Renal pelvis (tissue), 4 donors: ENCODE data around the gene PLEKHM2. TPM values are rescaled to one million over a fixed set of nuclear protein-coding genes. Genes with fewer than 3 reads are reported as not detected.

Experiments
- DNase-seq: peaks from one replicate; pipeline ENCODE4 v3.0.0-alpha.2; 2013
- polyA plus RNA-seq, 3 donors: library from polyadenylated mRNA; unstranded; fragments of 120-200 nt; gene quantifications; one replicate each; pipeline ENCODE4 v1.2.1, GENCODE V29; 2013; ENCODE audit not compliant: insufficient read length in 3 of 3

PLEKHM2 gene
- polyA plus RNA-seq, 3 donors: 49.5 to 51.4 (median 51.1) TPM

- no peak for DNase-seq
Observed at GRCh38 chr1:15757016-15757543, 73.0 kb downstream of the PLEKHM2 start.

DNA sequence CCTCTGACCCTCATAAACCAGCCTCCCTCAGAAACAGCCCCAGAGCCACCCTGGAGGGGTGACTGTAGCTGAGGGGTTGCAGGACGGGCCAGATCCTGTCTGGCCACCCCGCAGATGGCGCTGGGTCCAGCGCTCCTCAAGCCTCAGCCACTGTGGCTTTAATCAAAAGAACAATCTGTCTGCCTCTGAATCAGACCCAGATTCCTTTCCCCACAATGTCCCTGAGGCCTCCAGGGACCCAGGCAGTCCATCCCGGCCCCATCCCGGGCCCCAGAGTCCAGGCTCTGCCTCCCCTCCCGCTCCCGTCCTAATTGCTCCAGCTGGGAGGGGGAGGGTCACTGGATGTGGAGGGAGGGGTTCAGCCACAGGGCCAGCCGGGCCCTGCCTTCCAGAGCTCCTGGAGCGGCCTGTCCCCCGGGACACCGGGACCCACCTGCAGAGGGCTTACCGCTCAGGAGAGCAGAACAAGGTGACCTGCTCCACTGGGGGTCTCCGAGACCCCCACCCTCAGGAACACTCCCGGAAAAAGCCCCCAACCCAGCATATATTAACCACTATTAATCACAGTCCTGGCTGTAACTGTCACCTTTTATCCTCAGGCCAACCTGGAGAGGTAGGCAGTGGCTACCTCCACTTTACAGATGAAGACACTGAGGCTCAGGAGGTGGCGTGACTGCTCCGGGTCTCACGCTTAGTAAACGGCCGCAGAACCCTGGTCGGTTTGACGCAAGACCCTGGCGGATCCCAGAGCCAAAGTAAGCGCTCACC lies 73.6 kb downstream of the PLEKHM2 start:
- DNase-seq: no peak

DNA sequence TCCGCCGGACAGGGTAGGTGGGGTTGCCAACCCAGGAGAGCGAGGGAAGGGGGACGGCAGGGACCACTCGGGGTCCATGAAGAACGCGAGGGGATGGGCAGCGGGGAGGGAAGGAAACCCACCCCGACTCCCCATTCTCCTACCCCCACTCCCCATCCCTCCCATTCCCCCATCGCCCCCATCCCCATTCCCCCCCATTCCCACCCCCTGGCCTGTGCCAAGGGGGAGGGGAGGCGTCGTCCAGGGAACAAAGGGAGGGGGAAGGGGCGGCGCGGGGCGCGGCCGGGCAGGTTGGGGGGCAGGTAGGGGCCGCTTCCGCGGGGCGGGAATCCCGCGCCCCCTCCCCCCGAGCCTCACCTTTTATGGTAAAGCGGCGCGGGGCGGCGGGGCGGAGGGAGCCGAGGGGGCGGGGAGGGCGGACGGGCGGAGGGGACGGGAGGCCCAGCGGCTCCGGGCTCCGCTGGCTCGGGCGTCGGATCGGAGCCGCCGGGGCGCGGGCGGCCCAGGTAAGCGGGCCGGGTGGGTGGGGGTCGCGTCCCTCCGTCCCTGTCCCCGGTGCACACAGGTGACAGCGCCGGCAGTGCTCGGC lies 74.3 kb downstream of the PLEKHM2 start, which contains the start of gene FBLIM1:
TSS of gene FBLIM1 (plus strand) at position 453 of the 589 bp plus-strand sequence. CDS start 6,189 bp downstream, outside the sequence.
- no peak for DNase-seq

GRCh38 chr1:15758953-15759661 lies 75.0 kb downstream of the PLEKHM2 start:
- DNase-seq: no peak

- peak; percentile 75 for DNase-seq
Observed at GRCh38 chr1:15760520-15761211, 76.5 kb downstream of the PLEKHM2 start.

- DNase-seq: no peak
Observed at GRCh38 chr1:15761366-15762128, 77.4 kb downstream of the PLEKHM2 start.

GRCh38 chr1:15762546-15762945 lies 78.4 kb downstream of the PLEKHM2 start:
- no peak for DNase-seq

- no peak for DNase-seq
Observed at GRCh38 chr1:15764269-15764764, 80.2 kb downstream of the PLEKHM2 start.

DNA sequence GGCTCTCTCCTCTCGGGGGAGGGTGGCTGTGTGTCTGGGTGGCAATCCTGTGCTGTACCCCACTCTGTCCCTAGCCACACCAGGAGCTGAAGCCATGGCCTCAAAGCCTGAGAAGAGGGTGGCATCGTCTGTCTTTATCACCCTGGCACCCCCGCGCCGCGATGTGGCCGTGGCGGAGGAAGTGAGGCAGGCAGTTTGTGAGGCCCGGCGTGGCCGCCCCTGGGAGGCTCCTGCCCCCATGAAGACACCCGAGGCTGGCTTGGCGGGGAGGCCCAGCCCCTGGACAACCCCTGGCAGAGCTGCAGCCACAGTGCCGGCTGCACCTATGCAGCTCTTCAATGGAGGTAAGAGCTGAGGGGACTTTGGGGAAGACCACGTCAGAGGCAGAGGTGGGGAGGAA lies 80.8 kb downstream of the PLEKHM2 start:
- no peak for DNase-seq

- no peak for DNase-seq
Observed at GRCh38 chr1:15765495-15766194, 81.5 kb downstream of the PLEKHM2 start.

DNA sequence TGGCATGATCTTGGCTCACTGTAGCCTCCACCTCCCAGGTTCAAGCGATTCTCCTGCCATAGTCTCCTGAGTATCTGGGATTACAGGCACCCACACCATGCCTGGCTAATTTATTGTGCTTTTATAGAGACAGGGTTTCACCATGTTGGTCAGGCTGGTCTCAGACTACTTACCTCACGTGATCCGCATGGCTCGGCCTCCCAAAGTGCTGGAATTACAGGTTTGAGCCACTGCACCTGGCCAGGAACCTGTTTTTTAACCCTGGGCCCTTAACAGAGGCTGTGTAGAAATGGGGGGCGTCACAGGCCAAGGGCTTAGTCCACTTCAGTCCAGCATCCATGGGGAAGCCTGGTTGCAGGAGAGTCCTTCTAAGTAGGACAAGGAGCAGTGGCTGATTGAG lies 83.8 kb downstream of the PLEKHM2 start:
- no peak for DNase-seq

GRCh38 chr1:15768388-15768787 lies 84.3 kb downstream of the PLEKHM2 start:
- no peak for DNase-seq

GRCh38 chr1:15770313-15770962 lies 86.3 kb downstream of the PLEKHM2 start:
- no peak for DNase-seq

DNA sequence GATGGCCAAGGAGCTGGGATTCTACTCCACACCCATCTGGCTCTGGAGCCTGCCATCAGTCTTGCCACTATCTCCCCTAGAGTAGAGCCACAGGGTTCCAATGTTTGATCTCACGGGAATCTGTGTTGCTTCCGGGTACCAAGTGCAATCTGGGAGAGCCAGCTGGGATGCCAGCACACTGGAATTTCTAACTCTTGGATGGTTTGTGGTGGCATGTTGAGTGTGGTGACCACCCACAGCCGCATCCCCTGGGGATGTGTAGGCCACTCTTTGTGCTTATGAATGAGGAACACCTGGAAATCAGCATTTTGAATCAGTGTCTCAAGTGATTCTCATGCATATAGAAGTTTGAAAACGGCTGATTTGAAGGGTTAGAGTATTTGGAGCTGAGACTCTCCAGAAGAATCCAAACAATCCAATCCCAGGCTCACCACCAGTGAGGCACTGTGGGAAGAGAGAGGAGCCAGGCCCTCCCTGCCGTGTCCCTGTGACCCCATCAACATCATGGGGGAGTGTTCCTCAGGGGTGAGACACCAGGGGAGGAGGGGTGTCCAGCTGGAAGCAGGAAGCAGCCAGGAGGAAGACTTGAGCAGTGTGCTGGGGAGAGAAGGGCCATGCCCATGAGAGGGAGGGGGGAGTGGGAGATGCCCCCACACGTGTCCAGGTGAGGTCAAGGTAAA lies 87.9 kb downstream of the PLEKHM2 start:
- no peak for DNase-seq

DNA sequence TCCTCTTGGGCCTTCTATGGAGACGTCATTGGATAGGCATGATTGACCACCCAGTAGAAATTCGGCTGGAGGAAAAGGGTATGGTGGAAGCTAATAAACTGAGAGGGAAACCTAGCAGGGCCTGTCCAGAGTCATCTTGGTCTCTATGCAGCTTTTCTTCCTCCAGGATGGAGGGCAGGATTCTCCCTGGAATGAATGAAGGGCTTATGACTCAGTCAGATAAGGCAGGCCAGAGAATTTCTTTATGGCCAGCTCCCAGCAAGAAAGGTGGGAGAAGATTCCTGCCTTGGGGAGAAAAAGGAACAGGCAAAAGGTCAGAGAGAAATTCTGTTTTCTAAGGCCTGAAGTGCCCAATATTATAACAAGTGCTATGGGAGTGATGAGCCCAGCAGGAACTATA lies 91.6 kb downstream of the PLEKHM2 start:
- no peak for DNase-seq

DNA sequence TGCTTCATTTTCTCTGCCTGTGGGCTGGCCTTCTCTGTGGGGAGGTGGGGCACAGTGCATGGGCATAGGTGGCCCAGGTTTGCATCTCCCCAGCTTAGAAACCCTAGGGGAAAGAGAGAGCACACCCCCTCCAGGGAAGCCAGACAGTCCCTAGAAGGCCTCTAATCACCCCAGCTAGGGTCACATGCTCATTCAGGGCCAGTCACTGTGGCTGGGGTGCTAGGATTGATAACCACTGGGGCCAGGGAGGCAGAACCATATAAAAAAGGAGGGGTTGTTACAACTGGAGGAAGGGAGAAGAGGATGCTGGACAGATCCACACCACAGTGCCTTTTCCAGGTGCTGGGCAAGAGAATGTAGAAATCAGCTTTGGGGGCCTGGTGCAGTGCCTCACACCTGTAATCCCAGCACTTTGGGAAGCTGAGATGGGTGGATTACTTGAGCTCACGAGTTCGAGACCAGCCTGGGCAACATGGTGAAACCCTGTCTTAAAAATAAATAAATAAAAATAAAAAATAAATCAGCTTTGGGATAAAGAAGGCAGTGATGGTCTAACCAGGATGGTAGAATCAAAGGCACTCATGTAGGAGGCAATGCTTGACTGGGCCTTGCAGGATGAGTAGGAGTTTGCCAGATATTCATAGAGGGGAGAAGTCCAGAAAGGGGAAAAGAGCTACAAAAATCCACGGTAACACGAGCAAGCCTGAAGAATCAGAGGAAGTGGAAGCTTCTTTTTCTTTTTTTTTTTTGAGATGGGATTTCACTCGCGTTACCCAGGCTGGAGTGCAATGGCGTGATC lies 94.0 kb downstream of the PLEKHM2 start:
- DNase-seq: no peak
